GM21515 (cell line): ENCODE data around the gene SH2D3A.

Experiments
- ATAC-seq: cut with Tn5 transposase; IDR thresholded peaks from one replicate; pipeline ENCODE4 v1.9.1; 2021; ENCODE audit not compliant: unreplicated experiment

Gene SH2D3A

GRCh38 chr19:6723738-6724137 is 43.5 kb downstream of the SH2D3A start:
- ATAC-seq: no peak

GRCh38 chr19:6723108-6723618 is 44.1 kb downstream of the SH2D3A start:
- no peak for ATAC-seq

GRCh38 chr19:6721773-6722172 is 45.5 kb downstream of the SH2D3A start:
- no peak for ATAC-seq

GRCh38 chr19:6721138-6721474 is 46.1 kb downstream of the SH2D3A start:
- no peak for ATAC-seq

GRCh38 chr19:6720369-6721137 is 46.7 kb downstream of the SH2D3A start, which contains the start of gene C3:
TSS of gene C3 (minus strand) at chr19:6720650. CDS start at chr19:6720589, 61 bp downstream.
- no peak for ATAC-seq

- no peak for ATAC-seq
These were observed 47.3 kb downstream of the SH2D3A start for GRCh38 chr19:6719992-6720368.

GRCh38 chr19:6719540-6719861 is 47.7 kb downstream of the SH2D3A start:
- no peak for ATAC-seq

- no peak for ATAC-seq
These were observed 48.3 kb downstream of the SH2D3A start for GRCh38 chr19:6718741-6719539.

- no peak for ATAC-seq
These were observed 49.0 kb downstream of the SH2D3A start for GRCh38 chr19:6718111-6718740.

GRCh38 chr19:6717441-6717971 is 49.7 kb downstream of the SH2D3A start:
- no peak for ATAC-seq

GRCh38 chr19:6717036-6717435 is 50.2 kb downstream of the SH2D3A start:
- no peak for ATAC-seq

- ATAC-seq: no peak
These were observed 50.6 kb downstream of the SH2D3A start for GRCh38 chr19:6716610-6716970.

- ATAC-seq: no peak
These were observed 52.3 kb downstream of the SH2D3A start for GRCh38 chr19:6714749-6715555.

- no peak for ATAC-seq
These were observed 53.2 kb downstream of the SH2D3A start for GRCh38 chr19:6713773-6714692.

- ATAC-seq: no peak
These were observed 54.3 kb downstream of the SH2D3A start for GRCh38 chr19:6712692-6713670.

- ATAC-seq: no peak
These were observed 55.0 kb downstream of the SH2D3A start for GRCh38 chr19:6712231-6712630.

- no peak for ATAC-seq
These were observed 55.6 kb downstream of the SH2D3A start for GRCh38 chr19:6711605-6712004.

- ATAC-seq: no peak
These were observed 56.2 kb downstream of the SH2D3A start for GRCh38 chr19:6711078-6711361.
